Gastroesophageal sphincter (tissue), 4 donors: Measurements from ENCODE around the gene LRRC73. TPM values are rescaled to one million over a fixed set of nuclear protein-coding genes. Genes with fewer than 3 reads are reported as not detected.

Experiments used
- ATAC-seq: fragments of 150-250 bp; one replicate; pipeline ENCODE4 v1.9.1; 2016; ENCODE audit warnings: mild to moderate bottlenecking, moderate library complexity
- H3K27ac ChIP-seq, 4 donors: fragments of 200-600 bp; sonication (generic) in 3 of 4; 1 replicate in 3 of 4; 2 replicates in 1 of 4; pipeline ENCODE4 v1.5.1; 2016 to 2019
- H3K27me3 ChIP-seq: fragments of 200-600 bp; sonication (generic); one replicate; pipeline ENCODE4 v1.5.1; 2019
- H3K36me3 ChIP-seq, 2 donors: fragments of 200-600 bp; sonication (generic); one replicate each; pipeline ENCODE4 v1.5.1; 2019; ENCODE audit warnings: control low read depth in 1 of 2
- H3K4me1 ChIP-seq, 3 donors: fragments of 200-600 bp; sonication (generic); 1 replicate in 2 of 3; 2 replicates in 1 of 3; pipeline ENCODE4 v1.5.1; 2016 to 2019; ENCODE audit warnings: control low read depth in 2 of 3
- H3K4me3 ChIP-seq, 2 donors: fragments of 200-600 bp; sonication (generic); one replicate each; pipeline ENCODE4 v1.5.1; 2019; ENCODE audit warnings: mild to moderate bottlenecking in 1 of 2, moderate library complexity in 1 of 2
- H3K9me3 ChIP-seq, 3 donors: fragments of 200-600 bp; sonication (generic); one replicate each; pipeline ENCODE4 v1.5.1; 2017 to 2019; ENCODE audit warnings: control low read depth in 2 of 3
- EP300 ChIP-seq: sonication (generic); formaldehyde crosslinking; IDR thresholded peaks from one replicate; pipeline ENCODE4 v1.6.1; 2017; ENCODE audit warnings: antibody characterized with exemption, mild to moderate bottlenecking
- POLR2A ChIP-seq, 2 donors: fragments of 450-650 bp; IDR thresholded peaks; one replicate each; pipeline ENCODE4 v1.6.1; 2017; ENCODE audit warnings: antibody characterized with exemption in 2 of 2, mild to moderate bottlenecking in 2 of 2, moderate library complexity in 1 of 2
- POLR2AphosphoS5 ChIP-seq: sonication (generic); formaldehyde crosslinking; IDR thresholded peaks from one replicate; pipeline ENCODE4 v1.6.1; 2017; ENCODE audit warnings: antibody characterized with exemption
- WGBS, 2 donors: methylation state at CpG; one replicate each; pipeline ENCODE4 v1.1.5; 2018; ENCODE audit warnings: low coverage in 1 of 2; 5-methylcytosine and 5-hydroxymethylcytosine counted together
- total RNA-seq, 4 donors: library from RNA; depleted of rRNA; stranded (reverse); fragments of >200 nt; gene quantifications; one replicate each; pipeline ENCODE4 v1.1.0, GENCODE V29; 2016
- TF ChIP-seq, protein P1 (sequence below), 4 experiments: fragments of 200-600 bp in 2 of 4; fragments of 450-650 bp in 2 of 4; sonication (generic) in 1 of 4; IDR thresholded peaks; one replicate each; pipeline ENCODE4 v1.5.1; 2017 to 2019; ENCODE audit warnings: antibody characterized with exemption in 4 of 4, mild to moderate bottlenecking in 2 of 4, moderate library complexity in 2 of 4

LRRC73 gene
- total RNA-seq, 4 donors from 2014 or later = 0.16 to 0.31 TPM; not detected in 2

DNA sequence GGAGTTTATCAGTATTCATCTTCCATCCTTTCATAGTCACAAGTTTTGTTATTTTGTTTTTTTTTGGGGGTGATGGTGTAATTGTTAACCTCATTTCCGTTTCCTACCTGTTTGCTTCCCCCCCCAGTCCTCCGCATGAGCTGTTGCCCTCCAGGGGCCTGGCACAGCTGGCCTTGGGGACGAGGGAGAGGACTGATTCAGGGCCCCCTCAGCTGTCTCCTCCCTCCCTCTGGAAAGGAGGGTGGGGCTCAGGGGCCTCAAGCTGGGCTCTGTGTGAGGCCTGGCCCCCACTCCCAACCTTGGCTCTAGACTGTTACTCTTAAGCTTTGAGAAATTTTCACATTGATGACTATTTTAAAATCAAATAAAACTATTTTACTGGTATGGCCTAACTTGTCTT, 4.0 kb downstream of the LRRC73 start:
- H3K27ac ChIP-seq = peak overlapping the region in 1 of 4 donors; percentile 26
- H3K4me3 ChIP-seq = no peak overlapping the region
- no peak for ATAC-seq
- WGBS, 2 donors = 71% methylated on average over 2 of the region's 3 CpGs; no CpG with 5 or more reads in 1 of the 2 donors
- peaks cover 7% of the 10 kb centered on the region for H3K27me3 ChIP-seq
- no peaks in the 10 kb centered on the region for H3K9me3 ChIP-seq
- H3K4me1 ChIP-seq = peaks cover 0 to 35% (median 16%) of the 10 kb centered on the region in 3 donors
- no peak for TF ChIP-seq POLR2A (IDR thresholded peaks at IDR 0.05)
- no peak for TF ChIP-seq POLR2AphosphoS5
- TF ChIP-seq, protein P1, sequence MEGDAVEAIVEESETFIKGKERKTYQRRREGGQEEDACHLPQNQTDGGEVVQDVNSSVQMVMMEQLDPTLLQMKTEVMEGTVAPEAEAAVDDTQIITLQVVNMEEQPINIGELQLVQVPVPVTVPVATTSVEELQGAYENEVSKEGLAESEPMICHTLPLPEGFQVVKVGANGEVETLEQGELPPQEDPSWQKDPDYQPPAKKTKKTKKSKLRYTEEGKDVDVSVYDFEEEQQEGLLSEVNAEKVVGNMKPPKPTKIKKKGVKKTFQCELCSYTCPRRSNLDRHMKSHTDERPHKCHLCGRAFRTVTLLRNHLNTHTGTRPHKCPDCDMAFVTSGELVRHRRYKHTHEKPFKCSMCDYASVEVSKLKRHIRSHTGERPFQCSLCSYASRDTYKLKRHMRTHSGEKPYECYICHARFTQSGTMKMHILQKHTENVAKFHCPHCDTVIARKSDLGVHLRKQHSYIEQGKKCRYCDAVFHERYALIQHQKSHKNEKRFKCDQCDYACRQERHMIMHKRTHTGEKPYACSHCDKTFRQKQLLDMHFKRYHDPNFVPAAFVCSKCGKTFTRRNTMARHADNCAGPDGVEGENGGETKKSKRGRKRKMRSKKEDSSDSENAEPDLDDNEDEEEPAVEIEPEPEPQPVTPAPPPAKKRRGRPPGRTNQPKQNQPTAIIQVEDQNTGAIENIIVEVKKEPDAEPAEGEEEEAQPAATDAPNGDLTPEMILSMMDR (IDR thresholded peaks at IDR 0.05) = no peak
- no peak for TF ChIP-seq EP300
- peaks cover 0 to 55% of the 10 kb centered on the region in 2 donors for H3K36me3 ChIP-seq

DNA sequence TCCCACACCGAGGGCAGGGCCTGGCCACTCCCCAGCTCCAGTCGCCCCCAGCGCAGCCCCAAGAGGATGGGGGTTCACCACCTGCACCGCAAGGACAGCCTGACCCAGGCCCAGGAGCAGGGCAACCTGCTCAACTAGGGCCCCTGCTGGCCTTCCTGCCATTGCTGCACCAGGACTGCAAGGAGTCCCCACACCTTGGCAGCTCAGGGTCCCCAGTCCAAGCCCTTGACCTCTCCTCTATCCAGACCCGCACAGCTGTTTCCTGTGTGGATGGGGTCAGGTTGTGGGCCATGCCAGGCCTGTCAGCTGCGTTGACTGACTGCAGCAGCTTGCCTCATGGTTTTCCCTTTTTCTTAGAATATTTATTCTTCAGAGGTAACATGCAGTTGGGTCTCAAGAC, 4.4 kb downstream of the LRRC73 start:
- Histone ChIP-seq H3K9me3 (no peaks in the 10 kb centered on the region), H3K36me3 (peaks cover 0 to 56% of the 10 kb centered on the region in 2 donors), H3K27me3 (peaks cover 7% of the 10 kb centered on the region), H3K4me3 (no peak overlapping the region), H3K4me1 (peaks cover 0 to 32% (median 14%) of the 10 kb centered on the region in 3 donors), H3K27ac (no peak overlapping the region)
- TF ChIP-seq EP300 = no peak
- no peak for TF ChIP-seq POLR2AphosphoS5
- TF ChIP-seq, protein P1 (IDR thresholded peaks at IDR 0.05) = no peak
- TF ChIP-seq POLR2A (IDR thresholded peaks at IDR 0.05) = no peak
- WGBS, 2 donors = 62% methylated on average over 2 of the region's 6 CpGs; no CpG with 5 or more reads in 1 of the 2 donors
- no peak for ATAC-seq

DNA sequence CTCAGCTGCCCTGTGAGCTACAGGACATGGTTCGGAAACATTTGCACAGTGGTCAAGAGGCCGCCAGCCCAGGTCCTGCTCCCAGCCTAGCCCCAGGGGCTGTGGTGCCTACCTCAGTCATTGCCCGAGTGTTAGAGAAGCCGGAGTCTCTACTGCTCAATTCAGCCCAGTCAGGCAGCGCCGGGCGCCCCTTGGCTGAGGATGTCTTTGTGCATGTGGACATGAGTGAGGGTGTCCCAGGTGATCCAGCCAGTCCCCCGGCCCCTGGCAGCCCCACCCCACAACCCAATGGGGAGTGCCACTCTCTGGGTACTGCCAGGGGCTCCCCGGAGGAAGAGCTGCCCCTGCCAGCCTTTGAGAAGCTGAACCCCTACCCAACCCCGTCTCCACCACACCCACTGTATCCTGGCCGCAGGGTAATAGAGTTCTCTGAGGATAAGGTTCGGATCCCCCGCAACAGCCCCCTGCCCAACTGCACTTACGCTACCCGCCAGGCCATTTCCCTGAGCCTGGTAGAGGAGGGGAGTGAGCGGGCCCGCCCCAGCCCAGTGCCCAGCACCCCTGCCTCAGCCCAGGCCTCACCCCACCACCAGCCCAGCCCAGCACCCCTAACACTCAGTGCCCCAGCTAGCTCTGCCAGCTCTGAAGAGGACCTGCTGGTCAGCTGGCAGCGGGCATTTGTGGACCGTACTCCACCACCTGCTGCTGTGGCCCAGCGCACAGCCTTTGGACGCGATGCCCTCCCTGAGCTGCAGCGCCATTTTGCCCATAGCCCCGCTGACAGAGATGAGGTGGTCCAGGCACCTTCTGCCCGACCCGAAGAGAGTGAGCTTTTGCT, 5.2 kb downstream of the LRRC73 start:
- Histone ChIP-seq H3K27ac (no peak overlapping the region), H3K9me3 (no peaks in the 10 kb centered on the region), H3K4me1 (peaks cover 0 to 25% (median 9%) of the 10 kb centered on the region in 3 donors), H3K27me3 (peaks cover 7% of the 10 kb centered on the region), H3K36me3 (peaks cover 0 to 63% of the 10 kb centered on the region in 2 donors), H3K4me3 (no peak overlapping the region)
- ATAC-seq = no peak
- WGBS, 2 donors = 100% methylated on average over 2 of the region's 26 CpGs; no CpG with 5 or more reads in 1 of the 2 donors
- TF ChIP-seq POLR2A (IDR thresholded peaks at IDR 0.05) = no peak
- TF ChIP-seq, protein P1 (IDR thresholded peaks at IDR 0.05) = no peak

DNA sequence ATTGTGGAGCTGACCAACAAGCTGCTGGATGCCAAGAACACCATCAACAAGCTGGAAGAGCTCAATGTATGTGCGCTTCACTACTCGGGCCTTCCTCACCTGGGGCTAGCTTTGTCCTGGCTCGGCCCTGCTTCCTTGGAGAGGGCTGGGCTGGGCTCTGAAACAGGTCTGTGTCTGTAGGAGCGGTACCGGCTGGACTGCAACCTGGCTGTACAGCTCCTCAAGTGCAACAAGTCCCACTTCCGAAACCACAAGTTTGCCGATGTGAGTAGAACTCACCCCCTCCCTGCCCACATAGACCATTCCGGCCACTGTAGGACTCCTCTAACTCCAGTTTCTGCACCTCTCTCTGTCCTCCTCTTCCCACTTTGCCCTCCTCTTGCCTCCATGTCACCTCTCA, 6.7 kb downstream of the LRRC73 start:
- H3K9me3 ChIP-seq = no peaks in the 10 kb centered on the region
- peaks cover 0 to 78% of the 10 kb centered on the region in 2 donors for H3K36me3 ChIP-seq
- H3K4me1 ChIP-seq = peaks cover 0 to 21% (median 0%) of the 10 kb centered on the region in 3 donors
- no peak for ATAC-seq
- H3K4me3 ChIP-seq = no peak overlapping the region
- peaks cover 4% of the 10 kb centered on the region for H3K27me3 ChIP-seq
- TF ChIP-seq, protein P1 (IDR thresholded peaks at IDR 0.05) = no peak
- TF ChIP-seq EP300 (no peak), POLR2AphosphoS5 (no peak), POLR2A (IDR thresholded peaks at IDR 0.05) (no peak)
- H3K27ac ChIP-seq = no peak overlapping the region
- WGBS, 2 donors = 89% methylated on average over 4 of the region's 8 CpGs; no CpG with 5 or more reads in 1 of the 2 donors

- no peak for ATAC-seq
- Histone ChIP-seq H3K9me3 (no peaks in the 10 kb centered on the region), H3K27me3 (no peaks in the 10 kb centered on the region), H3K27ac (no peak overlapping the region), H3K36me3 (peaks cover 0 to 86% of the 10 kb centered on the region in 2 donors), H3K4me3 (no peak overlapping the region), H3K4me1 (peaks cover 0 to 24% (median 0%) of the 10 kb centered on the region in 3 donors)
- 100% methylated on average over 1 of the region's 4 CpGs; no CpG with 5 or more reads in 1 of the 2 donors for WGBS, 2 donors
- TF ChIP-seq POLR2A (IDR thresholded peaks at IDR 0.05) (no peak), EP300 (no peak), POLR2AphosphoS5 (no peak)
- TF ChIP-seq, protein P1 (IDR thresholded peaks at IDR 0.05) = no peak
Observed at GRCh38 chr6:43502666-43503065, 7.5 kb downstream of the LRRC73 start.
